Sigmoid colon (tissue), 4 donors: ENCODE data around the gene CCDC91.

Experiments
- EP300 ChIP-seq, 4 donors: sonication (generic); formaldehyde crosslinking; IDR thresholded peaks; one replicate each; pipeline ENCODE4 v1.6.1; 2017; ENCODE audit warnings: antibody characterized with exemption in 4 of 4
- POLR2A ChIP-seq, 2 donors: fragments of 450-650 bp; IDR thresholded peaks; one replicate each; pipeline ENCODE4 v1.6.1; 2016; ENCODE audit warnings: antibody characterized with exemption in 2 of 2, mild to moderate bottlenecking in 2 of 2, moderate library complexity in 2 of 2
- POLR2AphosphoS5 ChIP-seq, 4 donors: sonication (generic); formaldehyde crosslinking; IDR thresholded peaks; one replicate each; pipeline ENCODE4 v1.6.1; 2017; ENCODE audit warnings: antibody characterized with exemption in 4 of 4
- TF ChIP-seq, protein P1 (sequence below), 4 experiments: fragments of 450-650 bp in 3 of 4; fragments of 200-600 bp in 1 of 4; IDR thresholded peaks; one replicate each; pipeline ENCODE4 v1.5.1; 2016 to 2019; ENCODE audit warnings: antibody characterized with exemption in 4 of 4, mild to moderate bottlenecking in 3 of 4, moderate library complexity in 2 of 4

DNA sequence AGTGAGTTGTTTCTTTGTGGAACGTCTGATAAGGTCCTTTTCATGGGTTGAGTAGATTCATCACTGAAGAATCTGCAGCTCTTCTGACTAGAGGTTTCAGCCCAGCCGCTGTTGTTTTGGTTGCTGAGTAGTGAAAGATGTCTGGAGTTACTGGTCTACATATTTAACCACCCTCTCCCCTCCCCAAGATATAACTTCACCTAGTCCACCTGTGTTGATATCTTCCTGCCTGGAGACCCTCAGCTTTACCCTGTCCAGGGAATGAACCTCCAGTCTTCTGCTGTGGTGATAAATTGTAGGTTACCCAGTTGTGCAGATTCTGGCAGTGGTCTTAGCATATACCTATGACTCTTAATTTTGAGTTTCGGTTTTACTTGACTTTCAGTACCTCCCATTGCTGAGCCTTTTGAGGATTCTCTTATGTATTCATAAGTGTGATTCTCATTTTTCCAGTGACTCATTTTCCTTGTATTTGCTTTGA lies 62.9 kb downstream of the CCDC91 start:
- TF ChIP-seq, protein P1, sequence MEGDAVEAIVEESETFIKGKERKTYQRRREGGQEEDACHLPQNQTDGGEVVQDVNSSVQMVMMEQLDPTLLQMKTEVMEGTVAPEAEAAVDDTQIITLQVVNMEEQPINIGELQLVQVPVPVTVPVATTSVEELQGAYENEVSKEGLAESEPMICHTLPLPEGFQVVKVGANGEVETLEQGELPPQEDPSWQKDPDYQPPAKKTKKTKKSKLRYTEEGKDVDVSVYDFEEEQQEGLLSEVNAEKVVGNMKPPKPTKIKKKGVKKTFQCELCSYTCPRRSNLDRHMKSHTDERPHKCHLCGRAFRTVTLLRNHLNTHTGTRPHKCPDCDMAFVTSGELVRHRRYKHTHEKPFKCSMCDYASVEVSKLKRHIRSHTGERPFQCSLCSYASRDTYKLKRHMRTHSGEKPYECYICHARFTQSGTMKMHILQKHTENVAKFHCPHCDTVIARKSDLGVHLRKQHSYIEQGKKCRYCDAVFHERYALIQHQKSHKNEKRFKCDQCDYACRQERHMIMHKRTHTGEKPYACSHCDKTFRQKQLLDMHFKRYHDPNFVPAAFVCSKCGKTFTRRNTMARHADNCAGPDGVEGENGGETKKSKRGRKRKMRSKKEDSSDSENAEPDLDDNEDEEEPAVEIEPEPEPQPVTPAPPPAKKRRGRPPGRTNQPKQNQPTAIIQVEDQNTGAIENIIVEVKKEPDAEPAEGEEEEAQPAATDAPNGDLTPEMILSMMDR (IDR thresholded peaks at IDR 0.05), result no peak
- TF ChIP-seq POLR2A (IDR thresholded peaks at IDR 0.05), result no peak
- TF ChIP-seq POLR2AphosphoS5 (IDR thresholded peaks at IDR 0.05), result no peak
- no peak for TF ChIP-seq EP300 (IDR thresholded peaks at IDR 0.05)
